Keratinocyte (primary cell): Measurements from ENCODE around the gene PARP4. TPM values are rescaled to one million over a fixed set of nuclear protein-coding genes. Genes with fewer than 3 reads are reported as not detected.
"Not testable (repeated sequence)": the region's sequence is repeated elsewhere in the genome, so short reads cannot be mapped to it uniquely, and the experiment has no call there.

ENCODE experiments used
- DNase-seq: peaks from one replicate; pipeline ENCODE4 v3.0.0-alpha.2; 2011; ENCODE audit warnings: low read depth, missing footprints, low spot score
- FAIRE-seq: peaks from 2 replicates; lab custom pipeline; 2011; peaks lifted over from hg19 to GRCh38; lab: Jason Lieb, UNC
- H2AFZ ChIP-seq: 2 replicates; pipeline ENCODE4 v1.6.0; 2012; ENCODE audit warnings: low read length, control low read depth, inconsistent platforms; ENCODE audit not compliant: control insufficient read depth
- H3K27ac ChIP-seq: 2 replicates; pipeline ENCODE4 v1.5.1; 2011; ENCODE audit warnings: low read length; ENCODE audit not compliant: control insufficient read depth, insufficient read depth
- H3K27me3 ChIP-seq: 3 replicates; pipeline ENCODE4 v1.6.0; 2011; ENCODE audit warnings: low read length; ENCODE audit not compliant: control insufficient read depth, insufficient read depth; ENCODE audit errors: extremely low read depth
- H3K36me3 ChIP-seq, 2 experiments: 2 replicates in 1 of 2; 3 replicates in 1 of 2; pipeline ENCODE4 v1.5.1; 2011; ENCODE audit warnings: low read length in 2 of 2, mild to moderate bottlenecking in 1 of 2; ENCODE audit not compliant: control insufficient read depth in 2 of 2, insufficient read depth in 2 of 2; ENCODE audit errors: extremely low read depth in 1 of 2
- H3K4me1 ChIP-seq: 3 replicates; pipeline ENCODE4 v1.5.1; 2011; ENCODE audit warnings: low read length; ENCODE audit not compliant: control insufficient read depth, insufficient read depth; ENCODE audit errors: extremely low read depth
- H3K4me2 ChIP-seq: 3 replicates; pipeline ENCODE4 v1.6.0; 2011; ENCODE audit warnings: low read depth, low read length; ENCODE audit not compliant: control insufficient read depth, insufficient read depth; ENCODE audit errors: extremely low read depth
- H3K4me3 ChIP-seq, 3 experiments: fragments of 200-600 bp in 1 of 3; sonication (generic) in 1 of 3; 2 replicates in 2 of 3; 3 replicates in 1 of 3; pipeline ENCODE4 v1.5.1; 2011 to 2016; ENCODE audit warnings: low read length in 3 of 3, mild to moderate bottlenecking in 3 of 3, control low read depth in 2 of 3, inconsistent platforms in 1 of 3, low read depth in 1 of 3, mixed read lengths in 1 of 3, mixed run types in 1 of 3, moderate library complexity in 1 of 3; ENCODE audit not compliant: control insufficient read depth in 2 of 3, insufficient read depth in 2 of 3; ENCODE audit errors: extremely low read depth in 1 of 3
- H3K79me2 ChIP-seq: 2 replicates; pipeline ENCODE4 v1.6.0; 2012; ENCODE audit warnings: low read length; ENCODE audit not compliant: control insufficient read depth, insufficient read depth
- H3K9ac ChIP-seq: 3 replicates; pipeline ENCODE4 v1.6.0; 2011; ENCODE audit warnings: low read length; ENCODE audit not compliant: control insufficient read depth, insufficient read depth; ENCODE audit errors: extremely low read depth
- H3K9me1 ChIP-seq: 3 replicates; pipeline ENCODE4 v1.6.0; 2011; ENCODE audit warnings: low read length; ENCODE audit not compliant: control insufficient read depth, insufficient read depth; ENCODE audit errors: extremely low read depth
- H3K9me3 ChIP-seq: 2 replicates; pipeline ENCODE4 v1.5.1; 2012; ENCODE audit warnings: low read depth, low read length; ENCODE audit not compliant: control insufficient read depth
- H4K20me1 ChIP-seq: 3 replicates; pipeline ENCODE4 v1.6.0; 2011; ENCODE audit warnings: low read length; ENCODE audit not compliant: control insufficient read depth, insufficient read depth; ENCODE audit errors: extremely low read depth
- CTCF ChIP-seq, 3 experiments: IDR thresholded peaks in 1 of 3; conservative IDR thresholded peaks in 1 of 3; optimal IDR thresholded peaks in 1 of 3; 2 replicates in 2 of 3; 3 replicates in 1 of 3; pipeline versions ENCODE3 to v1.5.1; 2011; ENCODE audit warnings: low read length in 3 of 3, mild to moderate bottlenecking in 3 of 3, moderate library complexity in 2 of 3, control low read depth in 1 of 3, inconsistent platforms in 1 of 3; ENCODE audit not compliant: insufficient read depth in 2 of 3; ENCODE audit errors: extremely low read depth in 1 of 3
- EZH2 ChIP-seq: IDR thresholded peaks from one replicate; pipeline ENCODE4 v1.6.1; 2012; ENCODE audit warnings: inconsistent platforms, mild to moderate bottlenecking, low read length, moderate library complexity
- dilution Hi-C: fragments of 300-500 bp; cut with MboI; formaldehyde crosslinking; loops from one replicate; pipeline ENCODE4 v1.7.0; 2020; ENCODE audit warnings: low sequenced_read_pairs; ENCODE audit not compliant: extremely low pct_ligation_motif_present
- polyA plus RNA-seq, 5 experiments: library from polyadenylated mRNA; depleted of rRNA in 3 of 5; stranded (reverse) in 3 of 5; stranded (forward) in 1 of 5; unstranded in 1 of 5; fragments of >200 nt; gene quantifications; 1 replicate in 1 of 5; 2 replicates in 3 of 5; 3 replicates in 1 of 5; pipeline versions ENCODE4 v1.2.1 to v1.2.3, GENCODE V29; 2011 to 2012; ENCODE audit warnings: missing spikeins in 2 of 5, low read depth in 1 of 5, low replicate concordance in 1 of 5

Gene PARP4
- polyA plus RNA-seq, 1 donor (not counting 4 experiments of a cell fraction or from before 2014, with no cell fraction given), result 44.0 TPM

DNA sequence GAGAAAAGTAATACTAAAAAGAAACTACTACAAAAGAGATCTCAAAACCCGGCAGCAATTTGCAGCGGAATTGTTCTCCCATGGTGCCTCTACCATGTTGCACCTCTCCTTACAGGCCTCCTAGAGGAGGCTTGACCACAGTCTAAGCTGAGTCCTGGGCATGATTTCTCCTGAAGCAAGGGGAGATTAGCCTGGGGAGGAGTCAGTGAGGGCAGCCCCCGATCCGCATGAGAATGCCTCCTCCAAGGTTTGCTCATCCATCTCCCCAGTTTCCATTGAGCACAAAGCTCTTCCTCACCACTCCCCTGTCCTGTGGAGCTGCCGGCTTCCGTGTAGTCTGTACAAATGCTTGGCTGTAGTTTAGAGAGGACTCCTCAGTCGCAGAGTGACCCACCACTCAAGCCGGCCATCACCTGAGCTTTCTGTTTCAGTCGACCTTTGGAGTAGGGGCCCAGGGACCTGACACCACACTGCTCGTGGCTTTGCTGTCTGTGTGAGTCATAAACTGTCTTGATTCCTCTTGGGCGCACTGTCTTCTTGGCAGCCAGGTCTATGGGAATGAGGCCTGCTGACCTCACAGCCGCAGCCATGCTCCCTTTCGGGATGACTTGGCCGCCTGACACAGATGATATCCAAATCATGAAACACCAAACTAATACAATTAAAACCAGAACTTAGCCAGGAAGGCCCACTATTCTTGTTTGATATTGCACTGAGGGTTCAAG lies 130.9 kb downstream of the PARP4 start:
- no peaks in the 10 kb centered on the region for H3K4me1 ChIP-seq
- H3K9me1 ChIP-seq, result no peaks in the 10 kb centered on the region
- dilution Hi-C loops, result no loop called here
- no peak overlapping the region for H3K27ac ChIP-seq
- H3K9ac ChIP-seq, result no peak overlapping the region
- H3K36me3 ChIP-seq, result no peaks in the 10 kb centered on the region
- TF ChIP-seq CTCF (optimal IDR thresholded peaks at IDR 0.05 in 1 of 3, IDR thresholded peaks at IDR 0.05 in 1 of 3, conservative IDR thresholded peaks at IDR 0.05 in 1 of 3; ENCODE audit: extremely low read depth in 1 of 3, insufficient read depth in 2 of 3, low read length in 3 of 3), result no peak
- no peak for TF ChIP-seq EZH2
- no peaks in the 10 kb centered on the region for H4K20me1 ChIP-seq
- H3K27me3 ChIP-seq, result no peaks in the 10 kb centered on the region
- no peak overlapping the region for H2AFZ ChIP-seq
- DNase-seq, result no peak
- no peak overlapping the region for H3K4me3 ChIP-seq
- H3K4me2 ChIP-seq, result no peak overlapping the region
- no peak for FAIRE-seq
- no peaks in the 10 kb centered on the region for H3K79me2 ChIP-seq
- H3K9me3 ChIP-seq, result no peaks in the 10 kb centered on the region

DNA sequence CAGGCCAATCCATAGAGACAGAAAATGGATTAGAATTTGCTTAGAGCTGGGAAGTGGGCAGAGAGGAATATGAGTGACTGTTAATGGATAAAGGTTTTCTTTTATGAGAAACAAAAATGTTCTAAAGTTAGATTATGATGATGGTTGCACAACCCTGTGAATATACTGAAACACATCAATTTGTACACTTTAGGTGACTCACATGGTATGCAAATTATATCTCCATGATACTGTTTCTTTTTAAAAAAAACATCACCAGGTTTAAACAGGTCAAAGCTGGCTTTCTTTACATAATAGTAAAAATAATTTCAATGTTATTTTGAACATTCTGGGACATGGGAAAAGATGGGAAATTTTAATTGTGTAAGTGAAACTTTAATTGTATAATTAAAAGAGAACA lies 131.7 kb downstream of the PARP4 start:
- dilution Hi-C loops, H3K9me3 ChIP-seq, H4K20me1 ChIP-seq, H3K9me1 ChIP-seq, H3K4me3 ChIP-seq, H3K27me3 ChIP-seq, H3K27ac ChIP-seq, H3K79me2 ChIP-seq, H3K4me2 ChIP-seq, FAIRE-seq, DNase-seq, H3K4me1 ChIP-seq, H3K9ac ChIP-seq, H2AFZ ChIP-seq, H3K36me3 ChIP-seq: not testable (repeated sequence)

DNA sequence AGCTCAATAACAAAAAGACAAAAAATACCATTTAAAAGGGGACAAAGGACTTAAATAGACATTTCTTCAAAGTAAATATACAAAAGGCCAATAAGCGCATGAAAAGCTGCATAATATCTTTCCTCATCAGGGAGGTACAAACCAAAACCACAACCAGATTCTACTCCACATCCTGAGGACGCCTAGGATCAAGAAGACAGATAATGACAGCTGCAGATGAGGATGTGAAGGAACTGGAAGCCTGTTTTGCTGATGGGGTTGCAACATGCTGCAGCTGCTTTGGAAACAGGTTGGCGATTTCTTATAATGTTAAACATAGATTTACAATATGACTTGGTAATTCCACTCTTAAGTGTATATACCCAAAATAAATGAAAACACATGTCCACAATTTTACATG lies 132.4 kb downstream of the PARP4 start:
- DNase-seq, H3K27me3 ChIP-seq, H3K9me3 ChIP-seq, FAIRE-seq, H3K4me1 ChIP-seq, H3K4me3 ChIP-seq, H3K36me3 ChIP-seq, H3K27ac ChIP-seq, H3K9me1 ChIP-seq, H3K4me2 ChIP-seq, dilution Hi-C loops, H3K79me2 ChIP-seq, H3K9ac ChIP-seq, H4K20me1 ChIP-seq, H2AFZ ChIP-seq: not testable (repeated sequence)

DNA sequence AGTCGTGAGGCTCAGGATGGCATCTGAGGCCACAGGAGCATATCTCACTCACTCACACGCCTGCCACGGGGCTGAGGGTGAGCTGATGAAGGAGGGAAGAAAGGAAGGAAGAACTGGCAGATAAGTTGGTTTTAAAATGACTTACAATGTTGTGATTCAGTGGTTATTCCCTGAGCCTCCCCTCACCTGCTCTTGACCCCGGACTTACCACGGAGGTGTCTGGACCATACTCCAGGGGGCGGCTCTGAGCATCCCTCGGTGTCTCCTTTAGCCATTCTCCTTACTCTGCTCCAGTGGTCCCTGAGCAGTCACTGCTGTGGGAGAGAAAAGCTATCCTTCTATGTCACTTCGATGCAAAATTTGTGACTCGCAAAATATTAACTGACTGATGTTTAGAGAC lies 141.3 kb downstream of the PARP4 start:
- FAIRE-seq, H3K27me3 ChIP-seq, H3K4me3 ChIP-seq, H3K27ac ChIP-seq, H3K9ac ChIP-seq, DNase-seq, H4K20me1 ChIP-seq, H3K79me2 ChIP-seq, dilution Hi-C loops, H3K4me2 ChIP-seq, H2AFZ ChIP-seq, H3K36me3 ChIP-seq, H3K9me1 ChIP-seq, H3K9me3 ChIP-seq, H3K4me1 ChIP-seq: not testable (repeated sequence)
